Endothelial cell of umbilical vein (primary cell): Measurements from ENCODE around the gene UBE2E2. TPM values are rescaled to one million over a fixed set of nuclear protein-coding genes. Genes with fewer than 3 reads are reported as not detected.

Experiments used
- BruUV-seq: library from RNA; stranded (reverse); fragments of 400-500 nt; replicated peaks from 2 replicates; lab custom pipeline; 2021; lab: Mats Ljungman, UMichigan
- CTCF ChIA-PET: fragments of 300-600, 350-600 bp; sonication (Branson Sonifier 250); formaldehyde crosslinking; loops from one replicate; lab custom pipeline; 2021; ENCODE audit warnings: antibody characterized with exemption, inconsistent platforms; lab: Charles Lee
- POLR2A ChIA-PET: fragments of 300-600, 350-600 bp; sonication (Branson Sonifier 250); formaldehyde crosslinking; loops from one replicate; lab custom pipeline; 2021; ENCODE audit warnings: antibody characterized with exemption, inconsistent platforms; lab: Charles Lee
- DNase-seq: peaks from one replicate; pipeline ENCODE4 v3.0.0-alpha.2; 2011; ENCODE audit warnings: low read depth, low spot score
- FAIRE-seq: peaks from 2 replicates; lab custom pipeline; 2011; peaks lifted over from hg19 to GRCh38; lab: Jason Lieb, UNC
- H2AFZ ChIP-seq: 2 replicates; pipeline ENCODE4 v1.6.0; 2012; ENCODE audit warnings: low read depth, low read length, control low read depth, inconsistent platforms
- H3K27ac ChIP-seq: 2 replicates; pipeline ENCODE4 v1.5.1; 2011; ENCODE audit warnings: low read depth, mild to moderate bottlenecking, control low read depth, low read length, moderate library complexity; ENCODE audit not compliant: insufficient read depth
- H3K27me3 ChIP-seq, 2 experiments: 2 replicates each; pipeline versions ENCODE4 v1.6.0 to v1.6.1; 2011; ENCODE audit warnings: low read length in 2 of 2, mixed read lengths in 1 of 2; ENCODE audit not compliant: control insufficient read depth in 2 of 2, insufficient read depth in 2 of 2
- H3K36me3 ChIP-seq, 2 experiments: 2 replicates in 1 of 2; 3 replicates in 1 of 2; pipeline ENCODE4 v1.5.1; 2011; ENCODE audit warnings: low read length in 2 of 2, mild to moderate bottlenecking in 1 of 2, moderate library complexity in 1 of 2; ENCODE audit not compliant: control insufficient read depth in 2 of 2, insufficient read depth in 2 of 2; ENCODE audit errors: extremely low read depth in 1 of 2
- H3K4me1 ChIP-seq: 3 replicates; pipeline ENCODE4 v1.5.1; 2011; ENCODE audit warnings: mild to moderate bottlenecking, low read length; ENCODE audit not compliant: control insufficient read depth, insufficient read depth; ENCODE audit errors: extremely low read depth
- H3K4me2 ChIP-seq: 2 replicates; pipeline ENCODE4 v1.6.1; 2011; ENCODE audit warnings: low read length, control low read depth, mixed read lengths; ENCODE audit not compliant: insufficient read depth
- H3K4me3 ChIP-seq, 3 experiments: fragments of 200-600 bp in 1 of 3; sonication (generic), shearing (Covaris generic) in 1 of 3; replicated peaks in 1 of 3; 2 replicates each; pipeline ENCODE4 v1.5.1; 2011 to 2016; ENCODE audit warnings: control low read depth in 3 of 3, low read length in 3 of 3, mild to moderate bottlenecking in 2 of 3, inconsistent platforms in 1 of 3, low read depth in 1 of 3, moderate library complexity in 1 of 3; ENCODE audit not compliant: insufficient read depth in 1 of 3
- H3K79me2 ChIP-seq: 2 replicates; pipeline ENCODE4 v1.6.0; 2012; ENCODE audit warnings: low read length, inconsistent platforms; ENCODE audit not compliant: control insufficient read depth, insufficient read depth
- H3K9ac ChIP-seq: replicated peaks from 2 replicates; pipeline ENCODE3; 2011; ENCODE audit warnings: low read length, control low read depth; ENCODE audit not compliant: insufficient read depth; ENCODE audit errors: extremely low read depth
- H3K9me1 ChIP-seq: replicated peaks from 3 replicates; pipeline ENCODE4 v1.6.0; 2011; ENCODE audit warnings: mild to moderate bottlenecking, low read length; ENCODE audit not compliant: control insufficient read depth, insufficient read depth; ENCODE audit errors: extremely low read depth
- H3K9me3 ChIP-seq: replicated peaks from 2 replicates; pipeline ENCODE4 v1.5.1; 2012; ENCODE audit warnings: low read length, inconsistent platforms; ENCODE audit not compliant: control insufficient read depth, insufficient read depth
- H4K20me1 ChIP-seq: replicated peaks from 2 replicates; pipeline ENCODE3; 2011; ENCODE audit warnings: mild to moderate bottlenecking, low read length; ENCODE audit not compliant: control insufficient read depth, insufficient read depth; ENCODE audit errors: extremely low read depth
- CTCF ChIP-seq, 2 donors: IDR thresholded peaks; 1 replicate in 1 of 2; 2 replicates in 1 of 2; pipeline ENCODE4 v1.5.1; 2011; ENCODE audit warnings: low read length in 2 of 2, mild to moderate bottlenecking in 2 of 2, moderate library complexity in 2 of 2, control low read depth in 1 of 2, inconsistent platforms in 1 of 2, low read depth in 1 of 2; ENCODE audit not compliant: insufficient read depth in 1 of 2; ENCODE audit errors: extremely low read depth in 1 of 2
- EZH2 ChIP-seq: IDR thresholded peaks from 2 replicates; pipeline ENCODE4 v1.6.1; 2012; ENCODE audit warnings: borderline replicate concordance, low read depth, mild to moderate bottlenecking, moderate library complexity, low read length, inconsistent platforms; ENCODE audit not compliant: severe bottlenecking
- FOS ChIP-seq: IDR thresholded peaks from 2 replicates; pipeline ENCODE4 v1.6.1; 2011; ENCODE audit warnings: mild to moderate bottlenecking, low read length, moderate library complexity, borderline replicate concordance; ENCODE audit not compliant: insufficient read depth
- GATA2 ChIP-seq: IDR thresholded peaks from 2 replicates; pipeline ENCODE4 v1.7.0; 2011; ENCODE audit warnings: low read depth, mild to moderate bottlenecking, moderate library complexity, mixed read lengths, low read length; ENCODE audit not compliant: insufficient read length, insufficient read depth
- JUN ChIP-seq: IDR thresholded peaks from 2 replicates; pipeline ENCODE4 v1.6.1; 2011; ENCODE audit warnings: borderline replicate concordance, low read depth; ENCODE audit not compliant: insufficient read length, insufficient read depth
- MAX ChIP-seq: IDR thresholded peaks from 2 replicates; pipeline ENCODE4 v1.6.1; 2011; ENCODE audit not compliant: insufficient read depth, insufficient read length
- MYC ChIP-seq: IDR thresholded peaks from one replicate; pipeline ENCODE4 v1.6.1; 2011; ENCODE audit warnings: mild to moderate bottlenecking, low read depth, low read length
- POLR2A ChIP-seq: IDR thresholded peaks from 2 replicates; pipeline ENCODE4 v1.6.1; 2012; ENCODE audit warnings: low read depth, mild to moderate bottlenecking, control low read depth, low read length
- POLR2AphosphoS5 ChIP-seq: IDR thresholded peaks from 2 replicates; pipeline ENCODE4 v1.6.1; 2012; ENCODE audit warnings: low read depth, mild to moderate bottlenecking, control low read depth, low read length, moderate library complexity; ENCODE audit not compliant: insufficient read depth
- dilution Hi-C: fragments of 300-500 bp; cut with MboI; formaldehyde crosslinking; loops from one replicate; pipeline ENCODE4 v1.15.0; 2019; ENCODE audit warnings: low sequenced_read_pairs; ENCODE audit not compliant: extremely low pct_ligation_motif_present
- intact Hi-C: fragments of 100-400 bp; cut with micrococcal nuclease; formaldehyde crosslinking; loops from one replicate; pipeline ENCODE4 v1.10.0; 2022
- polyA plus RNA-seq, 4 experiments: library from polyadenylated mRNA; depleted of rRNA in 3 of 4; stranded (reverse) in 3 of 4; unstranded in 1 of 4; fragments of >200 nt; gene quantifications; 2 replicates each; pipeline versions ENCODE4 v1.2.1 to v1.2.3, GENCODE V29; 2011 to 2012; ENCODE audit warnings: missing spikeins in 1 of 4
- total RNA-seq: library from RNA; stranded (reverse); gene quantifications from 2 replicates; pipeline ENCODE4 v1.2.3, GENCODE V29; 2021

The UBE2E2 gene
- total and polyA plus RNA-seq, 2 donors (not counting 3 experiments of a cell fraction or from before 2014, with no cell fraction given), result 37.0 to 45.4 TPM

- no peak for DNase-seq
- CTCF ChIA-PET, result interaction anchor here (0.5 to 1.4 kb wide), 2 partner anchors 15 to 352 kb away, joined by 3 to 4 read pairs; no protein-coding TSS in a partner anchor
These were observed 345.0 kb downstream of the UBE2E2 start for GRCh38 chr3:23547905-23548650.

More at GRCh38 chr3:23547905-23548650, 345.0 kb downstream of the UBE2E2 start:
- POLR2A ChIA-PET, result no interaction called here
- TF ChIP-seq MYC (no peak), MAX (no peak), FOS (no peak), POLR2A (no peak), GATA2 (no peak), JUN (no peak), EZH2 (no peak), POLR2AphosphoS5 (no peak), CTCF (IDR thresholded peaks at IDR 0.05; ENCODE audit: extremely low read depth in 1 of 2, insufficient read depth in 1 of 2, low read depth in 1 of 2, low read length in 2 of 2) (no peak)
- no peaks in the 10 kb centered on the region for H3K4me1 ChIP-seq
- no peak overlapping the region for H3K9ac ChIP-seq
- H3K27ac ChIP-seq, result no peak overlapping the region
- no peaks in the 10 kb centered on the region for H3K27me3 ChIP-seq
- H3K4me3 ChIP-seq, result no peak overlapping the region
- dilution Hi-C loops (no loop called here), intact Hi-C loops (no loop called here)
- FAIRE-seq, result no peak
- no peaks in the 10 kb centered on the region for H3K79me2 ChIP-seq
- no peaks in the 10 kb centered on the region for H3K9me3 ChIP-seq
- H3K9me1 ChIP-seq, result no peaks in the 10 kb centered on the region
- no peak overlapping the region for H3K4me2 ChIP-seq
- no TSS peak for BruUV-seq
- no peaks in the 10 kb centered on the region for H4K20me1 ChIP-seq
- no peaks in the 10 kb centered on the region for H3K36me3 ChIP-seq
- H2AFZ ChIP-seq, result no peak overlapping the region
